Measurements from ENCODE around the gene GOLT1A. TPM values are rescaled to one million over a fixed set of nuclear protein-coding genes. Genes with fewer than 3 reads are reported as not detected.

GOLT1A gene
- total RNA-seq, 2 experiments from 2014 or later: not detected

DNA sequence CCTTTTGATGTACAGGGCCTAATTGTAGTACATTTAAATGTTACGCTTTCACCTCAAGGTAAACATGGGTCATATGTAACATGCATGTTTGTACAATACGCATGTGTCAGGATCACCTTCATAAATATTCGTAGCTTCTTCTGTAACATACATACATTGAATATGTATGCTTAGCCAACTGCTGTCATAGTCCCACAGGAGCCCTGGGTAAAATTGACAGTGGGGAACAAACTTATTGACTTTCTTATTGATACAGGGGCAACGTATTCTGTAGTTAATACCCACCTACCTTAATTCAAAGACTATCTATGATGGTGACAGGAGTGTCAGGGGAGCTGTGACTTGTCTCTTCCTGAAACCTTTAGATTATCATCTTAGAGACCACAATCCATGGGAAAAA, 43.9 kb downstream of the GOLT1A start:
- ChIA-PET POLR2A (no interaction called here), CTCF (no interaction called here)
- DNase-seq: no peak
- Mint-ChIP-seq H3K36me3 (ENCODE audit: low read depth) (no peaks in the 10 kb centered on the region), H3K9me3 (peaks cover 38% of the 10 kb centered on the region), H3K4me1 (no peaks in the 10 kb centered on the region), H3K27ac (no peak overlapping the region), H3K4me3 (no peak overlapping the region), H3K27me3 (peaks cover 1% of the 10 kb centered on the region)

- ChIA-PET POLR2A (no interaction called here), CTCF (interaction anchor here (0.7 to 1.6 kb wide), 2 partner anchors 39 to 326 kb away, joined by 4 read pairs; no protein-coding TSS in a partner anchor)
- Mint-ChIP-seq H3K27ac (no peak overlapping the region), H3K9me3 (peaks cover 35% of the 10 kb centered on the region), H3K36me3 (ENCODE audit: low read depth) (no peaks in the 10 kb centered on the region), H3K4me3 (no peak overlapping the region), H3K4me1 (no peaks in the 10 kb centered on the region), H3K27me3 (peaks cover 1% of the 10 kb centered on the region)
- no peak for DNase-seq
Measured at GRCh38 chr1:204167730-204168129, 46.1 kb downstream of the GOLT1A start.

DNA sequence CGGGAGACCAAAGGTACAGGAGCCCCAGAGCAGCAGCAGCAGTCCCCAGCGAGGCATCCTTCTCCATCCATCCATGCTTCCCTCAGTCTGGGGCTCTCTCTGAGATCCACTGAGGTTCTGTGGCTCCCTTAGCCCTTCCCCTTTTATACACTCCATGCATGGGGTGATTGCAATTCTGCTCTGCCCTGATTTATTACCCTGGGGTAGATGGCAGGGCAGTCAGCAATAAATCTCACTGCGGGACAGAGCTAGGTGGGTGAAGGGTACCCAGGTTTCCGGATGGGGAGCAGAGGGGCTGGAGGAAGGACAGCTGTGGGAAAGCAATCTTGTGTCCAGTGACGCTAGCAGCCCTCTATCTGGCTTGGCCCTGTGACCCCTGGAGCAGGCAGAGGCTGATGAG, 47.6 kb downstream of the GOLT1A start, which contains the start of gene REN:
Gene REN (minus strand): TSS at position 119 of the 400 bp plus-strand sequence. CDS start 44 bp downstream, at position 75.
- CTCF ChIA-PET: interaction anchor here (0.9 to 1.9 kb wide), 6 partner anchors 8 to 232 kb away, joined by 3 to 6 read pairs (median 3); no protein-coding TSS in a partner anchor
- POLR2A ChIA-PET: no interaction called here
- Mint-ChIP-seq H3K27ac (no peak within 1 kb of the TSS), H3K9me3 (peaks cover 26% of the 10 kb centered on the region), H3K4me1 (no peaks in the 10 kb centered on the region), H3K36me3 (ENCODE audit: low read depth) (no peaks in the 10 kb centered on the region), H3K27me3 (peaks cover 2% of the 10 kb centered on the region), H3K4me3 (no peak within 1 kb of the TSS)
- no peak for DNase-seq

DNA sequence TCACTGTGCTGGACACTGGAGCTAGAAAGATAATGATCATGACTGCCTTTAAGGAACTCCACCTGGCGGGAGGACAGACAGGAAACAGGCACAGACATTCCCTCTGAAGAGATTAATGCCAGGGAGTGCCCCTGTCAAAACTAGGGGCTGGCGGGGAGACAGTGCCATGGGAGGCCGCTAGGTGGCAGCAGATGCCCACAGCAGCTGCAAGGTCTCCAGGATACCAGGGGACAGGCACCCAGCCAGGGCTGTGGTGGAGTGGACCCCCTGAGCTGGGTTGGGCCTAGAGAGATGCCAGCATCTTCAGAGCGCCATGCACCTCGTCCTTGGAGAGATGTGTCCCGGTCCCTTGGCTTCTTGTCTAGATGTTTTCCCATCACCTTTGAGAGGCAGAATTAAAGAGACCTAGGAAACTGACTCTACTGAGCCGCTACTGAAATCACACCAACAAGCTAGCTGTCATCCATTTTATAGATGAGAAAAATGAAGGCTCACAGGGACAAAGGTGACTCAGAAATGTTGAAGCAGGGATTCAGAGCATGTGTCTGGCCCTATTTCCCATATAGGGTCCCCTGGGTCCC, 51.2 kb downstream of the GOLT1A start:
- peaks cover 3% of the 10 kb centered on the region for H3K9me3 Mint-ChIP-seq
- no peak overlapping the region for H3K4me3 Mint-ChIP-seq
- H3K27ac Mint-ChIP-seq: no peak overlapping the region
- H3K36me3 Mint-ChIP-seq (ENCODE audit: low read depth): no peaks in the 10 kb centered on the region
- ChIA-PET POLR2A (no interaction called here), CTCF (interaction anchor here (0.6 to 4.3 kb wide), 15 partner anchors 8 to 946 kb away, joined by 3 to 40 read pairs (median 4); partner anchors contain the start of gene PLEKHA6)
- peak; percentile 79 for DNase-seq
- H3K4me1 Mint-ChIP-seq: no peaks in the 10 kb centered on the region
- H3K27me3 Mint-ChIP-seq: peaks cover 2% of the 10 kb centered on the region

GRCh38 chr1:204161609-204162493, 51.9 kb downstream of the GOLT1A start:
- POLR2A ChIA-PET: no interaction called here
- no peaks in the 10 kb centered on the region for H3K4me1 Mint-ChIP-seq
- H3K4me3 Mint-ChIP-seq: no peak overlapping the region
- H3K27me3 Mint-ChIP-seq: peaks cover 2% of the 10 kb centered on the region
- no peak for DNase-seq
- CTCF ChIA-PET: interaction anchor here (0.7 to 4.3 kb wide), 9 partner anchors 22 to 945 kb away, joined by 3 to 40 read pairs (median 3); partner anchors contain the start of gene PLEKHA6
- no peak overlapping the region for H3K27ac Mint-ChIP-seq
- H3K36me3 Mint-ChIP-seq (ENCODE audit: low read depth): no peaks in the 10 kb centered on the region
- no peaks in the 10 kb centered on the region for H3K9me3 Mint-ChIP-seq

DNA sequence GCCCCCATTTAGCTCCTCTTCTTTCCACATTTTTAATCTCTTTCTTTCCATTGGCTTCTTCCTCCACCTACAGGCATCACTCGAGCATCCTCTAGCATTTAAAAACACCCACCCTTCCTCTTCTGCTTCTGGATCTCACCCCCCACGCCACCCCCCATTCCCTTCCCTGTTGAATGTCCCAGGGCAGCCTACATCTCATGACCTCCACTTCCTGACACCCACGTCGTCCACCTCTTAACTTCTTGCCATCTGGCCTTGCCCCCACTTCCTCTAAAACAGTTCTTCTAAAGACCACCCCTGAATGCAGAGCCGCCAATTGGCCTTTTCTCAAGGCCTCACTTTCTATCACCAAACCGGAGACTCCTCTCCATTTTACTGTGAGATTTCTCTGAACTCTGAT, 55.8 kb downstream of the GOLT1A start:
- CTCF ChIA-PET: interaction anchor here (1.0 to 1.3 kb wide), 3 partner anchors 8 to 241 kb away, joined by 3 to 4 read pairs (median 3); partner anchors contain the start of gene REN
- H3K27ac Mint-ChIP-seq: no peak overlapping the region
- DNase-seq: no peak

DNA sequence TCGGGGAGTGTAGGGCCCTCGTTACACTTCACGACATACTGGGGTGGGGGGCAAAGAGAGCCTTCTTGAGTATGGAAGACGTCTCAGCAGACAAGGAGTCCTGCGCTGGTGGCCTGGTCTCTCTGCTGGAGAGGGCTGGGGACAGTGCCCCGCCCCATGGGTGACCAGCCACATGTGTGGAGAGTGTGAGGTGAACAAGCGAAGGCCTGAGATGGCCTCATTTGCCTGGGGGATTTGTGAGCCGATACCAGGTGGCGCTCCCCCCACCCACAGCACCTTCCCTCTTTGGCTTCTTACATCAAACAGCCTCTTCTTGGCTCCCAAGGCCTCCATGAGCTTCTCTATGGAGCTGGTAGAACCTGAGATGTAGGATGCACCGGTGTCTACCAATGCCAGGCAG, 57.9 kb downstream of the GOLT1A start:
- peaks cover 2% of the 10 kb centered on the region for H3K4me1 Mint-ChIP-seq
- no peaks in the 10 kb centered on the region for H3K36me3 Mint-ChIP-seq (ENCODE audit: low read depth)
- ChIA-PET CTCF (no interaction called here), POLR2A (no interaction called here)
- H3K4me3 Mint-ChIP-seq: no peak overlapping the region
- no peak for DNase-seq
- H3K27ac Mint-ChIP-seq: no peak overlapping the region
- no peaks in the 10 kb centered on the region for H3K9me3 Mint-ChIP-seq
- peaks cover 10% of the 10 kb centered on the region for H3K27me3 Mint-ChIP-seq

More for the DNA sequence above, 55.8 kb downstream of the GOLT1A start:
- Mint-ChIP-seq H3K4me3 (no peak overlapping the region), H3K27me3 (peaks cover 5% of the 10 kb centered on the region), H3K9me3 (no peaks in the 10 kb centered on the region), H3K36me3 (ENCODE audit: low read depth) (no peaks in the 10 kb centered on the region), H3K4me1 (peaks cover under 1% of the 10 kb centered on the region)
- POLR2A ChIA-PET: no interaction called here

GRCh38 chr1:204154568-204155255, 59.1 kb downstream of the GOLT1A start:
- ChIA-PET POLR2A (no interaction called here), CTCF (interaction anchor here (1.0 to 1.7 kb wide), 2 partner anchors 8 to 244 kb away, joined by 4 to 5 read pairs; no protein-coding TSS in a partner anchor)
- Mint-ChIP-seq H3K9me3 (no peaks in the 10 kb centered on the region), H3K4me3 (no peak overlapping the region), H3K4me1 (peaks cover 2% of the 10 kb centered on the region), H3K27me3 (peaks cover 19% of the 10 kb centered on the region), H3K36me3 (ENCODE audit: low read depth) (no peaks in the 10 kb centered on the region), H3K27ac (no peak overlapping the region)
- no peak for DNase-seq

DNA sequence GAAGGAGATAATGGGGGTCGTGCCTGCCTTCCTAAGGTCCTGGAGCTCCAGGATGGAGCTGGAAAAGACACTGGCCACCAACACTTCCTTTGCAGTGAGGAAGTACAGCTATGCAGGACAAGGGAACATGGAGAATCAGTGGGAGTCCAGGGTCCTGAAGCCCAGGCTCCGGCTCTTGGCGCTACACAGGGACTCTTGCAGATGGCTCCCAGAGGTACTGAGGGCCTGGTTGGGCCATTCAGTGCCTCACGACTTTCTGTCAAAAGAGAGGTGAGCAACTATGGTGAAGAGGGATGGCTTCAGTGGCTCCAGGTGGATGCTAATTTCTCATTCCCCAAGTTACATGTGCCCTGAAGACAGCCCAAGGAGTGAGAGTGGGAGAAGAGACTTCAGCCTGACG, 60.1 kb downstream of the GOLT1A start:
- CTCF ChIA-PET: interaction anchor here (1.7 kb wide), 1 partner anchor 9 kb away, joined by 5 read pairs; no protein-coding TSS in a partner anchor
- POLR2A ChIA-PET: no interaction called here

GRCh38 chr1:204152310-204153044, 61.3 kb downstream of the GOLT1A start:
- peaks cover 19% of the 10 kb centered on the region for H3K27me3 Mint-ChIP-seq
- CTCF ChIA-PET: no interaction called here
- H3K9me3 Mint-ChIP-seq: no peaks in the 10 kb centered on the region
- H3K4me1 Mint-ChIP-seq: peaks cover 2% of the 10 kb centered on the region
- POLR2A ChIA-PET: no interaction called here
- H3K4me3 Mint-ChIP-seq: peak overlapping the region; percentile 50
- H3K36me3 Mint-ChIP-seq (ENCODE audit: low read depth): no peaks in the 10 kb centered on the region
- DNase-seq: no peak
- no peak overlapping the region for H3K27ac Mint-ChIP-seq

More for the DNA sequence above, 60.1 kb downstream of the GOLT1A start:
- no peaks in the 10 kb centered on the region for H3K9me3 Mint-ChIP-seq
- H3K27ac Mint-ChIP-seq: no peak overlapping the region
- H3K4me1 Mint-ChIP-seq: peaks cover 2% of the 10 kb centered on the region
- H3K4me3 Mint-ChIP-seq: no peak overlapping the region
- no peaks in the 10 kb centered on the region for H3K36me3 Mint-ChIP-seq (ENCODE audit: low read depth)
- H3K27me3 Mint-ChIP-seq: peaks cover 19% of the 10 kb centered on the region
- DNase-seq: no peak

DNA sequence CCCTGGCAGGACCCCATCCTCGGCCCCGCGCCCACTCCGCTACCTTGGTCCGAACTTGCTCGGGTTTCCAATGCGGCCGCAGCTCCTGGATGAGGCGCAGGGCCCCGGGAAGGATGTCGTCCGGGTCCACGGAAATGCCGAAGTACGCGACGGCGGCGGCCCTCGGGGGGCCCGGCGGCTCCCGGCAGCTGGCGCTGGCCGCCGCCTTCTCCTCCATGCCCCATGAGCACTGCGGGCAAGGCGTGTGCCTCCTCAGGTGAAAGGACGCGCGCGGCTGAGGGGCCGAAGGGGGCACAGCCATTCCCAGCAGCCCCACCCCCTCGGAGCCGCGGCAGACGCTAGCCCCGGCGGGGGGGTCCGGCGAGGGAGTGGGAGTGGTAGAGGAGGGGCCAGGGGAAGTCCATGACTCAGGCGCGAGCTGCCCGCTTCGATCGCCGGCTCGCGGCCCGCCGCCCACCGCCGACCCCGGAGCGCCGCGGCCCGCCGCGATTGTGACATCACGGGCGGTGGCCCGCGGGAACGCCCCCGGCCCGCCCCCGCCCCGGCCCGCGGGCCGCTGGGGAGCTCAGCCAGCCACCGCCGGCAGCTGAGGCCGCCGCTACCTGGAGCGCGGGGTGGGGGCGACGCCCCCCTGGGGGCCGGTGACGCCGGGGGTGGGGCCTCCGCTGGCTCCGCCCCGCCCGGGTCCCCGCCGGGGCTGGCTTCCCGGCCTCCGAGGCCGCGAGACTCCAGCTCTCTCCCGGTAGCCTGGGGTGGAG, 62.1 kb downstream of the GOLT1A start, which contains the start of gene ETNK2:
Gene ETNK2 (minus strand): TSS at position 493 of the 758 bp plus-strand sequence. CDS start 192 bp downstream, at position 301.
- Mint-ChIP-seq H3K27me3 (peaks cover 19% of the 10 kb centered on the region), H3K4me3 (peak within 1 kb of the TSS; percentile 50), H3K9me3 (no peaks in the 10 kb centered on the region), H3K36me3 (ENCODE audit: low read depth) (no peaks in the 10 kb centered on the region), H3K4me1 (peaks cover 2% of the 10 kb centered on the region), H3K27ac (no peak within 1 kb of the TSS)
- POLR2A ChIA-PET: no interaction called here
- CTCF ChIA-PET: interaction anchor here (0.6 kb wide), 1 partner anchor 292 kb away, joined by 3 read pairs; no protein-coding TSS in a partner anchor
- peak; percentile 27 for DNase-seq
